ENCODE measurements around the gene ARFIP2. TPM values are rescaled to one million over a fixed set of nuclear protein-coding genes. Genes with fewer than 3 reads are reported as not detected.

Gene ARFIP2
- total and polyA plus RNA-seq, 10 of the 15 experiments (the other 5 are each of a cell fraction or from before 2014, with no cell fraction given): 11.7 to 59.8 (median 48.0) TPM

- WGBS (ENCODE audit: insufficient coverage, insufficient replicate concordance, low lambda C conversion rate, missing lambda C conversion rate): 76% methylated on average over 4 of the region's 4 CpGs
- CTCF ChIA-PET: interaction anchor here (1.2 to 10.7 kb wide), 4 partner anchors 16 to 194 kb away, joined by 3 to 119 read pairs (median 6); partner anchors contain the start of gene MRPL17
- Histone ChIP-seq H3K9me3 (replicated peaks; ENCODE audit: control insufficient read depth, insufficient read depth, low read length) (no peaks in the 10 kb centered on the region), H3K79me2 (ENCODE audit: control insufficient read depth, insufficient read depth, low read length) (no peaks in the 10 kb centered on the region), H3K4me3 (no peak overlapping the region), H3K9ac (ENCODE audit: control insufficient read depth, insufficient read depth, low read length) (no peak overlapping the region), H3K27ac (ENCODE audit: control insufficient read depth, insufficient read depth) (no peak overlapping the region), H2AFZ (ENCODE audit: control insufficient read depth, low read depth, low read length) (no peak overlapping the region), H4K20me1 (ENCODE audit: control insufficient read depth, insufficient read depth) (no peaks in the 10 kb centered on the region), H3K27me3 (replicated peaks in 1 of 2; ENCODE audit: control insufficient read depth in 2 of 2, insufficient read depth in 2 of 2, low read length in 1 of 2) (no peaks in the 10 kb centered on the region), H3K4me1 (ENCODE audit: control insufficient read depth, insufficient read depth, low read length) (peaks cover 5% of the 10 kb centered on the region; the same call in 1 of the 2 replicates), H3K4me2 (ENCODE audit: control insufficient read depth, insufficient read depth) (no peak overlapping the region), H3K36me3 (ENCODE audit: control insufficient read depth in 2 of 2, insufficient read depth in 2 of 2, low read length in 1 of 2) (peaks cover 0 to 19% of the 10 kb centered on the region in 2 experiments; a peak in 2 of 4 replicates)
- POLR2A ChIA-PET: no interaction called here
- RAD21 ChIA-PET (ENCODE audit: unreplicated experiment): interaction anchor here (1.6 kb wide), 1 partner anchor 110 kb away, joined by 3 read pairs; no protein-coding TSS in a partner anchor
- in situ Hi-C loops (cut with MboI) (no loop called here), intact Hi-C loops (cut with micrococcal nuclease; ENCODE audit: unreplicated experiment) (loop anchor here (10.0 kb wide), 2 partner anchors 255 to 1035 kb away; partner anchors contain the start of genes CNGA4 and FHIP1B)
- ATAC-seq (no peak), DNase-seq (ENCODE audit: low read depth, low spot score) (no peak), FAIRE-seq (no peak)
- TF ChIP-seq MXI1 (IDR thresholded peaks at IDR 0.05; ENCODE audit: low read depth, low read length) (no peak), CREM (IDR thresholded peaks at IDR 0.05; ENCODE audit: low read depth) (no peak), BCLAF1 (IDR thresholded peaks at IDR 0.05) (no peak), PAX5 (IDR thresholded peaks at IDR 0.05; ENCODE audit: borderline replicate concordance, low read depth, low read length) (no peak), POLR2A (IDR thresholded peaks at IDR 0.05; ENCODE audit: low read depth, low read length) (0 out of 2 replicates have a peak, but pooled peaks have one; percentile 4), ZBTB33 (IDR thresholded peaks at IDR 0.05) (no peak)
- SMC1A ChIA-PET (ENCODE audit: uncharacterized antibody, unreplicated experiment): interaction anchor here (1.4 to 3.1 kb wide), 3 partner anchors 17 to 111 kb away, joined by 4 to 12 read pairs (median 5); no protein-coding TSS in a partner anchor
- no TSS peak for BruUV-seq (replicated peaks)
These were observed 8.2 kb upstream of the ARFIP2 start for GRCh38 chr11:6489306-6489705.

Measured in GM12878 (cell line).